GM18861 (cell line): ENCODE results near the gene FAM177A1.
"Not testable (repeated sequence)": the region's sequence is repeated elsewhere in the genome, so short reads cannot be mapped to it uniquely, and the experiment has no call there.

Source experiments
- ATAC-seq: cut with Tn5 transposase; IDR thresholded peaks from one replicate; pipeline ENCODE4 v1.9.1; 2021; ENCODE audit not compliant: unreplicated experiment

Gene FAM177A1

GRCh38 chr14:35046048-35046750 is at the start of gene FAM177A1:
Gene FAM177A1, plus strand, starts transcription at chr14:35046272. Its CDS starts 192 bp downstream, at chr14:35046464.
- peak; percentile 89 for ATAC-seq

- no peak for ATAC-seq
These were observed 48.3 kb upstream of the FAM177A1 start for GRCh38 chr14:34997762-34998161.

GRCh38 chr14:34999500-34999899 is 46.6 kb upstream of the FAM177A1 start:
- ATAC-seq, result no peak

- no peak for ATAC-seq
These were observed 44.5 kb upstream of the FAM177A1 start for GRCh38 chr14:35001621-35002020.

GRCh38 chr14:35004839-35005238 is 41.2 kb upstream of the FAM177A1 start:
- no peak for ATAC-seq

GRCh38 chr14:35016568-35016967 is 29.5 kb upstream of the FAM177A1 start:
- ATAC-seq, result no peak

GRCh38 chr14:35020713-35021112 is 25.4 kb upstream of the FAM177A1 start:
- no peak for ATAC-seq

- no peak for ATAC-seq
These were observed 17.6 kb upstream of the FAM177A1 start for GRCh38 chr14:35028435-35028834.

- ATAC-seq, result no peak
These were observed 13.5 kb upstream of the FAM177A1 start for GRCh38 chr14:35032562-35032961.

- no peak for ATAC-seq
These were observed 11.6 kb upstream of the FAM177A1 start for GRCh38 chr14:35034440-35034833.

- ATAC-seq, result not testable (repeated sequence)
These were observed 11.0 kb upstream of the FAM177A1 start for GRCh38 chr14:35034944-35035554.

- ATAC-seq, result not testable (repeated sequence)
These were observed 7.8 kb upstream of the FAM177A1 start for GRCh38 chr14:35038312-35038711.

- ATAC-seq, result no peak
These were observed 3.4 kb upstream of the FAM177A1 start for GRCh38 chr14:35042632-35043031.

GRCh38 chr14:35043046-35043445 is 3.0 kb upstream of the FAM177A1 start:
- no peak for ATAC-seq

GRCh38 chr14:35044939-35045797 is 904 bp upstream of the FAM177A1 start:
- no peak for ATAC-seq

- ATAC-seq, result no peak
These were observed 349 bp upstream of the FAM177A1 start for GRCh38 chr14:35045798-35046047.

- ATAC-seq, result peak; percentile 20
These were observed 872 bp downstream of the FAM177A1 start for GRCh38 chr14:35046751-35047536.

GRCh38 chr14:35047976-35048513 is 2.0 kb downstream of the FAM177A1 start:
- ATAC-seq, result no peak

- ATAC-seq, result no peak
These were observed 4.6 kb downstream of the FAM177A1 start for GRCh38 chr14:35050652-35051051.

- ATAC-seq, result no peak
These were observed 5.7 kb downstream of the FAM177A1 start for GRCh38 chr14:35051796-35052195.

- ATAC-seq, result no peak
These were observed 6.6 kb downstream of the FAM177A1 start for GRCh38 chr14:35052637-35053036.
